Upper lobe of left lung (tissue), 4 donors: ENCODE data around the gene PARD3B.

Experiments used
- EP300 ChIP-seq, 4 donors: sonication (generic); formaldehyde crosslinking; IDR thresholded peaks; one replicate each; pipeline ENCODE4 v1.5.1; 2017; ENCODE audit warnings: antibody characterized with exemption in 4 of 4, control low read depth in 2 of 4
- POLR2A ChIP-seq, 4 donors: fragments of 450-650 bp; IDR thresholded peaks; one replicate each; pipeline ENCODE4 v1.5.1; 2016 to 2017; ENCODE audit warnings: antibody characterized with exemption in 4 of 4, mild to moderate bottlenecking in 2 of 4
- TF ChIP-seq, protein P1 (sequence below), 6 experiments: fragments of 450-650 bp in 4 of 6; fragments of 200-600 bp in 2 of 6; sonication (generic) in 2 of 6; IDR thresholded peaks; one replicate each; pipeline ENCODE4 v1.5.1; 2016 to 2019; ENCODE audit warnings: antibody characterized with exemption in 6 of 6

DNA sequence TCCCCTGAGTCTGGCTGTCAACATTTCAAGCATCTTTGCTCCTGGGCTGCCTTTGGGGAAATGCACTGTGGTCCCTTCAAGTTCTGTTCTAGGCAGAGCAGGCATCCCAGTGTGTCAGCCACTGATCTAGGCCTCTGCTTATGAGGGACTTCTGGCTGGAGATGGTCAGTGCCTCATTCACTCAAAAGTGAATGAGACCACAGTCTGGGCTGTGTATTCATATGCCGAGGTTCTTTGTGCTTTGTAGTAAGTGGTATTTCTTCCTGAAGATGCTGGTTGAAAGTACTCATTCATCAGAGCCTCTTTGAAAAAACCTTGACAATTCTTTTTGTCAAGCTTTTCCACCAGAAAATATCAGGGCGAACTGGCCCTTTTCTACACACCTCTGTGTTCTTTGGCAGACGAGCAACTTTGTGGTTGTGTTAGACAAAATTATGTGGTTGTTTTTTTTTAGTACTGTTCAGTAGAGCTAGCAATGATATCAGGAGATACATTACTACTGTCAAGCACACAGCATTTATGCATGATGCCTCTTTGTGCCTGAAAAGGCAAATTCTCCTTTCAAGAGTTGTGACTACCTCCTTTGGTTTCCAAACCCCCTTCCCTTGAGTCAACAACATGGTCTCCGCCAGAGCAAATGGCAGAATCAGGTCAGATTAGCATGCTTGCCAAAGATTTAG lies 626.1 kb downstream of the PARD3B start:
- TF ChIP-seq, protein P1, sequence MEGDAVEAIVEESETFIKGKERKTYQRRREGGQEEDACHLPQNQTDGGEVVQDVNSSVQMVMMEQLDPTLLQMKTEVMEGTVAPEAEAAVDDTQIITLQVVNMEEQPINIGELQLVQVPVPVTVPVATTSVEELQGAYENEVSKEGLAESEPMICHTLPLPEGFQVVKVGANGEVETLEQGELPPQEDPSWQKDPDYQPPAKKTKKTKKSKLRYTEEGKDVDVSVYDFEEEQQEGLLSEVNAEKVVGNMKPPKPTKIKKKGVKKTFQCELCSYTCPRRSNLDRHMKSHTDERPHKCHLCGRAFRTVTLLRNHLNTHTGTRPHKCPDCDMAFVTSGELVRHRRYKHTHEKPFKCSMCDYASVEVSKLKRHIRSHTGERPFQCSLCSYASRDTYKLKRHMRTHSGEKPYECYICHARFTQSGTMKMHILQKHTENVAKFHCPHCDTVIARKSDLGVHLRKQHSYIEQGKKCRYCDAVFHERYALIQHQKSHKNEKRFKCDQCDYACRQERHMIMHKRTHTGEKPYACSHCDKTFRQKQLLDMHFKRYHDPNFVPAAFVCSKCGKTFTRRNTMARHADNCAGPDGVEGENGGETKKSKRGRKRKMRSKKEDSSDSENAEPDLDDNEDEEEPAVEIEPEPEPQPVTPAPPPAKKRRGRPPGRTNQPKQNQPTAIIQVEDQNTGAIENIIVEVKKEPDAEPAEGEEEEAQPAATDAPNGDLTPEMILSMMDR (IDR thresholded peaks at IDR 0.05) = no peak
- TF ChIP-seq POLR2A (IDR thresholded peaks at IDR 0.05) = no peak
- TF ChIP-seq EP300 (IDR thresholded peaks at IDR 0.05) = no peak
